Heart right ventricle (tissue), 16 donors: ENCODE results near the gene NPHP1. TPM values are rescaled to one million over a fixed set of nuclear protein-coding genes. Genes with fewer than 3 reads are reported as not detected.
"Not testable (repeated sequence)": the region's sequence is repeated elsewhere in the genome, so short reads cannot be mapped to it uniquely, and the experiment has no call there.

Experiments used
- ATAC-seq, 8 donors: fragments of 200-7000 bp; cut with Tn5 transposase; one replicate each; pipeline ENCODE4 v1.9.1; 2020; ENCODE audit warnings: mild to moderate bottlenecking in 8 of 8, moderate library complexity in 8 of 8, moderate number of reproducible peaks in 1 of 8
- DNase-seq, 2 donors: peaks; one replicate each; pipeline ENCODE4 v3.0.0-alpha.2; 2020
- H3K27ac ChIP-seq, 10 donors: fragments of 200-600 bp; sonication (generic) in 2 of 10; one replicate each; pipeline versions ENCODE4 v1.5.0 to v1.8.0; 2020 to 2022; ENCODE audit warnings: mild to moderate bottlenecking in 3 of 10
- H3K27me3 ChIP-seq, 7 donors: fragments of 200-600 bp; one replicate each; pipeline ENCODE4 v1.8.0; 2021 to 2022; ENCODE audit warnings: mild to moderate bottlenecking in 2 of 7
- H3K36me3 ChIP-seq, 9 donors: fragments of 200-600 bp; sonication (generic) in 1 of 9; one replicate each; pipeline versions ENCODE4 v1.5.0 to v1.8.0; 2020 to 2022; ENCODE audit warnings: mild to moderate bottlenecking in 2 of 9
- H3K4me1 ChIP-seq, 9 donors: fragments of 200-600 bp; sonication (generic) in 1 of 9; one replicate each; pipeline versions ENCODE4 v1.5.0 to v1.8.0; 2020 to 2022; ENCODE audit warnings: mild to moderate bottlenecking in 4 of 9
- H3K4me3 ChIP-seq, 10 donors: fragments of 200-600 bp; sonication (generic) in 2 of 10; one replicate each; pipeline versions ENCODE4 v1.5.0 to v1.8.0; 2020 to 2022; ENCODE audit warnings: mild to moderate bottlenecking in 7 of 10, moderate library complexity in 2 of 10
- H3K9me3 ChIP-seq, 11 donors: fragments of 200-600 bp in 10 of 11; sonication (generic) in 2 of 11; one replicate each; pipeline versions ENCODE4 v1.5.0 to v1.8.0; 2013 to 2022; ENCODE audit warnings: mild to moderate bottlenecking in 2 of 11, control low read depth in 1 of 11, moderate library complexity in 1 of 11
- WGBS, 2 donors: extraction: QIAGEN DNeasy Blood & Tissue Kit; methylation state at CpG; one replicate each; pipeline ENCODE4 v1.1.7; 2013; ENCODE audit warnings: inconsistent platforms in 1 of 2; 5-methylcytosine and 5-hydroxymethylcytosine counted together
- intact Hi-C, 10 donors: fragments of 100-400 bp; cut with DNase I; formaldehyde crosslinking; loops; one replicate each; pipeline versions ENCODE4 v1.11.1 to v1.14.2; 2022
- polyA plus RNA-seq, 2 donors: library from polyadenylated mRNA; stranded (reverse); fragments of 200-250 nt; gene quantifications; one replicate each; pipeline ENCODE4 v1.2.3, GENCODE V29; 2013
- total RNA-seq, 10 donors: library from RNA; stranded (reverse); fragmentation: NEBNext Ultra II Directional in 3 of 10; extraction: Animal tissue kit (Norgen Biotek cat#: 25700) in 3 of 10; gene quantifications; one replicate each; pipeline versions ENCODE4 v1.2.1 to v1.2.4, GENCODE V29; 2021 to 2023
- TF ChIP-seq, protein P1 (sequence below), 9 donors: fragments of 200-600 bp; sonication (generic) in 2 of 9; IDR thresholded peaks; one replicate each; pipeline versions ENCODE4 v1.5.0 to v1.8.0; 2021 to 2022; ENCODE audit warnings: antibody characterized with exemption in 9 of 9, mild to moderate bottlenecking in 5 of 9, moderate library complexity in 1 of 9
- donor health status: Arrhythmogenic right ventricular cardiomyopathy.
- donor health status: ischemic (EF 13 %, LVEDD 7.1; RV severe dilation, severe dysfunction).
- donor health status: healthy with polysubstance abuse.
- donor health status: DM: no; HTN: yes; CAD: no.
- donor health status: DM: no; HTN: no; CAD: no.
- donor health status: ischemic (EF 25% LVEDD 6.9; RV normal size, moderate dysfunction).
- donor health status: ischemic (EF 25% LVEDD 5.7; RV mildly dilated, moderate dysfunction).
- donor health status: healthy.
- donor health status: DM: yes; HTN: yes; CAD: no.
- donor health status: Ischemic cardiomyopathy.
- donor health status: ischemic (EF 35%, LVEDD 5.7; RV mildly dilated, moderate dysfunction).
- donor health status: nonischemic (EF 11% LVEDD 7.7; RV severe dilation, severe dysfunction).
- donor health status: DM: yes; HTN: yes; CAD: no.
- donor health status: PGD.
- donor health status: ischemic (EF 29% LVEDD 5.4; RV normal size, mild dysfunction).
- donor health status: nonischemic (EF 23%, LVEDD 6.1; RV moderate dilation, normal function).

NPHP1 gene
- total and polyA plus RNA-seq, 12 donors, result 4.4 to 9.0 (median 6.3) TPM

- peaks cover 0 to 5% (median 0%) of the 10 kb centered on the region in 9 donors for H3K36me3 ChIP-seq
- H3K27me3 ChIP-seq, result no peaks in the 10 kb centered on the region
- H3K27ac ChIP-seq, result peak overlapping the region; percentile 12 to 95 (median 90)
- 81 to 87% methylated on average over 19 to 20 of the region's 20 CpGs for WGBS, 2 donors
- TF ChIP-seq, protein P1, sequence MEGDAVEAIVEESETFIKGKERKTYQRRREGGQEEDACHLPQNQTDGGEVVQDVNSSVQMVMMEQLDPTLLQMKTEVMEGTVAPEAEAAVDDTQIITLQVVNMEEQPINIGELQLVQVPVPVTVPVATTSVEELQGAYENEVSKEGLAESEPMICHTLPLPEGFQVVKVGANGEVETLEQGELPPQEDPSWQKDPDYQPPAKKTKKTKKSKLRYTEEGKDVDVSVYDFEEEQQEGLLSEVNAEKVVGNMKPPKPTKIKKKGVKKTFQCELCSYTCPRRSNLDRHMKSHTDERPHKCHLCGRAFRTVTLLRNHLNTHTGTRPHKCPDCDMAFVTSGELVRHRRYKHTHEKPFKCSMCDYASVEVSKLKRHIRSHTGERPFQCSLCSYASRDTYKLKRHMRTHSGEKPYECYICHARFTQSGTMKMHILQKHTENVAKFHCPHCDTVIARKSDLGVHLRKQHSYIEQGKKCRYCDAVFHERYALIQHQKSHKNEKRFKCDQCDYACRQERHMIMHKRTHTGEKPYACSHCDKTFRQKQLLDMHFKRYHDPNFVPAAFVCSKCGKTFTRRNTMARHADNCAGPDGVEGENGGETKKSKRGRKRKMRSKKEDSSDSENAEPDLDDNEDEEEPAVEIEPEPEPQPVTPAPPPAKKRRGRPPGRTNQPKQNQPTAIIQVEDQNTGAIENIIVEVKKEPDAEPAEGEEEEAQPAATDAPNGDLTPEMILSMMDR (IDR thresholded peaks at IDR 0.05), result no peak
- no peak overlapping the region for H3K4me3 ChIP-seq
- DNase-seq, result no peak
- peaks cover 6 to 95% (median 44%) of the 10 kb centered on the region in 9 donors for H3K4me1 ChIP-seq
- intact Hi-C loops, result no loop called here
- no peak for ATAC-seq
- H3K9me3 ChIP-seq, result peaks cover 0 to 3% (median 0%) of the 10 kb centered on the region in 11 donors
Observed at GRCh38 chr2:110103061-110103961, 101.5 kb downstream of the NPHP1 start.

DNA sequence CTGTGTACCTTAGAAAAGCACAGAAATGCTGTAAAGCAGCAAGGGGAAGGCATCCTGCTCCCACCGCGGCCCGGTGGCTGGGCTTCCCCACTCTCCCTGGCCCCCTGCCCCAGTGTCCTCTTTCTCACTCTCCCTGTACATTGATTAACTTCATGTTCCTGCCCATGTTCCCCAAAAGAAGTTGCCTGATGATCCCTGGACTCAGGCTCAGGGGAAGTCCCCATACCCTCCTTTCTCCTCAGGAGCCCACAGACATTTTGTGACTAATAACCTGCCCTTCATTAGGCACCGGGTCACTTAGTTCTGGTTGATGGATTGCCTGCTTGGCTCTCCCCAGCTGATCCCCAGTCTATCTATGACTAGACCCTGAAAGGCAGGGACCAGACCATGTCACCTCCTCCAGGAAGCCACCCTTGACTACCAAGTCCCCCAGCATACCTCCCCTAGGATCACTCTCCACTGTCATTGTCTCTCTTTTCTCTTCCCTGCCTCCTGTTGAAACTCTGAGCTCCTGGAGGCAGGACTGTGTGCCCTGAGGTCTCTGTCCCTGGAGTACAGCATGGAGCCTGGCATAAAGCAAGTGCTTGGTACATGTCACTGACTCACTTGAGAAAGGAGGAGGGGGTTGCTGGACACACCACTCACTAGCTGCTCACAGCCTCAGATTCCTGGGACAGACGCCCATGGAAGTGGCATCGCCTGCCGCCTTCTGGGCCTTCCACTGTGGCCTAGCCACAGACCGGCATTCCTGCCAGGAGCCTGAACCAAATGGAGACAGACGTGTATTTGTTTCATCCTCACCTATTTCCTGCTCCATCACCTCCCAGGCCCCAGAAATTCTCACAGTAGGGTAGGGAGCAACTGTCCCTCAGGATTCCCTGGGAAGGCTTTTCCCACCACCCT lies 102.7 kb downstream of the NPHP1 start:
- WGBS, 2 donors, result 67 to 69% methylated on average over 9 of the region's 9 CpGs
- peaks cover 6 to 91% (median 44%) of the 10 kb centered on the region in 9 donors for H3K4me1 ChIP-seq

GRCh38 chr2:110101280-110101844 lies 103.5 kb downstream of the NPHP1 start:
- H3K27me3 ChIP-seq, result no peaks in the 10 kb centered on the region

More for the DNA sequence above, 102.7 kb downstream of the NPHP1 start:
- TF ChIP-seq, protein P1 (IDR thresholded peaks at IDR 0.05), result no peak
- Histone ChIP-seq H3K4me3 (peak overlapping the region in 3 of 10 donors; percentile 7 to 15 (median 11)), H3K27me3 (no peaks in the 10 kb centered on the region), H3K9me3 (peaks cover 0 to 2% (median 0%) of the 10 kb centered on the region in 11 donors), H3K36me3 (peaks cover 0 to 5% (median 0%) of the 10 kb centered on the region in 9 donors), H3K27ac (peak overlapping the region; percentile 8 to 95 (median 90))
- ATAC-seq (no peak), DNase-seq (no peak)
- intact Hi-C loops, result loop anchor here in 1 of 10 donors (1.0 kb wide), 1 partner anchor 14 kb away; no protein-coding TSS in a partner anchor

GRCh38 chr2:110100880-110101279 lies 103.9 kb downstream of the NPHP1 start:
- intact Hi-C loops, result loop anchor here in 1 of 10 donors (1.0 kb wide), 1 partner anchor 15 kb away; no protein-coding TSS in a partner anchor
- peaks cover 6 to 91% (median 37%) of the 10 kb centered on the region in 9 donors for H3K4me1 ChIP-seq
- H3K36me3 ChIP-seq, H3K27me3 ChIP-seq, H3K9me3 ChIP-seq: not testable (repeated sequence)
- H3K27ac ChIP-seq, result peak overlapping the region; percentile 78 to 95 (median 90)
- DNase-seq, result peak in 1 of 2 donors; percentile 15
- ATAC-seq, result peak in 5 of 8 donors; percentile 0 to 16 (median 3)
- H3K4me3 ChIP-seq, result peak overlapping the region in 3 of 10 donors; percentile 2 to 21 (median 11)
- WGBS, 2 donors, result 56 to 60% methylated on average over 4 of the region's 4 CpGs

More at GRCh38 chr2:110101280-110101844, 103.5 kb downstream of the NPHP1 start:
- 2 to 3% methylated on average over 11 of the region's 11 CpGs for WGBS, 2 donors
- Histone ChIP-seq H3K4me3 (peak overlapping the region in 4 of 10 donors; percentile 7 to 21 (median 13)), H3K36me3 (peaks cover 0 to 5% (median 0%) of the 10 kb centered on the region in 9 donors), H3K27ac (peak overlapping the region; percentile 78 to 95 (median 90)), H3K4me1 (peaks cover 6 to 91% (median 40%) of the 10 kb centered on the region in 9 donors), H3K9me3 (no peaks in the 10 kb centered on the region)
- ATAC-seq (peak; percentile 92 to 97 (median 96)), DNase-seq (peak; percentile 95 to 96)
- TF ChIP-seq, protein P1 (IDR thresholded peaks at IDR 0.05), result no peak
- intact Hi-C loops, result loop anchor here in 1 of 10 donors (1.0 kb wide), 1 partner anchor 15 kb away; no protein-coding TSS in a partner anchor
